ENCODE measurements around the gene MSL1. TPM values are rescaled to one million over a fixed set of nuclear protein-coding genes. Genes with fewer than 3 reads are reported as not detected.

Gene MSL1, protein sequence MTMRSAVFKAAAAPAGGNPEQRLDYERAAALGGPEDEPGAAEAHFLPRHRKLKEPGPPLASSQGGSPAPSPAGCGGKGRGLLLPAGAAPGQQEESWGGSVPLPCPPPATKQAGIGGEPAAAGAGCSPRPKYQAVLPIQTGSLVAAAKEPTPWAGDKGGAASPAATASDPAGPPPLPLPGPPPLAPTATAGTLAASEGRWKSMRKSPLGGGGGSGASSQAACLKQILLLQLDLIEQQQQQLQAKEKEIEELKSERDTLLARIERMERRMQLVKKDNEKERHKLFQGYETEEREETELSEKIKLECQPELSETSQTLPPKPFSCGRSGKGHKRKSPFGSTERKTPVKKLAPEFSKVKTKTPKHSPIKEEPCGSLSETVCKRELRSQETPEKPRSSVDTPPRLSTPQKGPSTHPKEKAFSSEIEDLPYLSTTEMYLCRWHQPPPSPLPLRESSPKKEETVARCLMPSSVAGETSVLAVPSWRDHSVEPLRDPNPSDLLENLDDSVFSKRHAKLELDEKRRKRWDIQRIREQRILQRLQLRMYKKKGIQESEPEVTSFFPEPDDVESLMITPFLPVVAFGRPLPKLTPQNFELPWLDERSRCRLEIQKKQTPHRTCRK
- polyA plus RNA-seq (2013, experiment 1 of 2), result 106 TPM
- polyA plus RNA-seq (2013, experiment 2 of 2), result 110 TPM

GRCh38 chr17:40121181-40122135 lies at the start of gene MSL1:
Gene MSL1 (plus strand): TSS chr17:40121971. CDS start chr17:40122613, 642 bp downstream.
- WGBS, 2 donors (ENCODE audit: extremely low coverage in 2 of 2, insufficient read length in 2 of 2, insufficient replicate concordance in 1 of 2), result no CpG with 5 or more reads among the region's 82 CpGs
- Histone ChIP-seq H3K27me3 (ENCODE audit: control insufficient read depth in 3 of 3, insufficient read depth in 3 of 3, low read depth in 1 of 3, low read length in 3 of 3) (no peaks in the 10 kb centered on the region), H2BK15ac (ENCODE audit: low read length) (peak within 1 kb of the TSS; percentile 87), H2BK120ac (ENCODE audit: low read depth, low read length) (peak within 1 kb of the TSS; percentile 93), H2AFZ (ENCODE audit: low read length) (peak within 1 kb of the TSS; percentile 84), H3K4ac (ENCODE audit: low read length) (peak within 1 kb of the TSS; percentile 98), H3K4me2 (ENCODE audit: insufficient read depth, low read length, poor library complexity, severe bottlenecking) (peak within 1 kb of the TSS; percentile 89), H3K14ac (ENCODE audit: low read length) (peak within 1 kb of the TSS; percentile 77), H3K79me1 (ENCODE audit: low read depth, low read length) (peaks cover 10% of the 10 kb centered on the region), H3K9me3 (replicated peaks in 1 of 2; ENCODE audit: control insufficient read depth in 2 of 2, insufficient read depth in 1 of 2, low read depth in 1 of 2, low read length in 2 of 2) (no peaks in the 10 kb centered on the region), H2BK5ac (ENCODE audit: low read length) (peak within 1 kb of the TSS; percentile 99), H3K4me1 (ENCODE audit: control insufficient read depth in 2 of 2, insufficient read depth in 1 of 2, low read depth in 1 of 2, low read length in 2 of 2) (peaks cover 6 to 8% of the 10 kb centered on the region in 2 donors), H3K23ac (ENCODE audit: low read depth, low read length, poor library complexity) (peak within 1 kb of the TSS; percentile 87), H4K8ac (ENCODE audit: low read depth, low read length) (no peak within 1 kb of the TSS), H4K91ac (ENCODE audit: low read depth, low read length, poor library complexity) (no peak within 1 kb of the TSS), H3K27ac (replicated peaks; ENCODE audit: low read length) (peak within 1 kb of the TSS; percentile 99), H2AK5ac (ENCODE audit: low read depth, low read length) (peak within 1 kb of the TSS; percentile 92), H3K4me3 (ENCODE audit: low read length in 2 of 2) (peak within 1 kb of the TSS; percentile 78 to 96), H2BK12ac (ENCODE audit: low read length) (peak within 1 kb of the TSS; percentile 75), H3K36me3 (replicated peaks in 1 of 2; ENCODE audit: control insufficient read depth in 2 of 2, insufficient read depth in 2 of 2, low read length in 2 of 2) (peaks cover 5 to 29% of the 10 kb centered on the region in 2 donors), H3K9ac (ENCODE audit: low read depth, low read length, poor library complexity) (peak within 1 kb of the TSS; percentile 99), H3K18ac (ENCODE audit: low read length) (peak within 1 kb of the TSS; percentile 98)
- peak; percentile 91 for DNase-seq (ENCODE audit: low spot score)

DNA sequence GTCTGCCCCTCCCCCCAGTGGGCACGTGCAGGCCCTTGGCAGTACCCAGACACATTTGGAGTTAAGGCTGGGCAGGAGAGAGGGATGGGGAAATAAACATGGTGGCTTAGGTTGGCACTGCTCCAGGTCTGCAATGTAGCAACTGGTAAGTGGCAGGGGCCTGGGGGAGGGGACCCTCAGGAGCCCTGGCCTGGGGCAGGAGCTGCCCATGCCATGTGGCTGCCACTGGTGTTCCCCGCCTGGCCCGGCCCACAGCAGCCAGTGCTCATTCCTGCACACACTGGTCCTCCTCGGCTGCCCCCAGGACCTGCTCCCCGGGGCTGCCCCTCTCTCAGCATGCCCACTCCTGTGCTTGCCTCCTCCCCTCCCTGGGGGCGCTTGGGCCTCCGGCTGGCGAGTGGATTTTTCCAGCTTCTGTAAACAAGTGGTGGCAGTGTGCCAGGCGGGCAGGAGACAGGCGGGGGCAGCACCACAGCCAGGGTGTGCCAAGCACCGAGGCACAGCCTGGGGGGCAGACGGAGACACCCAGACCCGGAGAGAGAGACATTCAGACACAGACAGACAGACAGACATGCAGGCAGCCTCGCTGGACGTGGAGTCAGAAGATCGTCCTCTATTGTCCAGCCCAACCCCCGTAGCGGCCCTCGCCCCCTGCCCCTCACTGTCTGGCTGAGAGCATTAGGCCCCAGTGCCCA lies 49.6 kb upstream of the MSL1 start:
- Histone ChIP-seq H3K27me3 (ENCODE audit: control insufficient read depth in 3 of 3, insufficient read depth in 3 of 3, low read depth in 1 of 3, low read length in 3 of 3) (no peaks in the 10 kb centered on the region), H3K27ac (replicated peaks; ENCODE audit: low read length) (no peak overlapping the region), H2AFZ (ENCODE audit: low read length) (no peak overlapping the region), H3K4me1 (ENCODE audit: control insufficient read depth in 2 of 2, insufficient read depth in 1 of 2, low read depth in 1 of 2, low read length in 2 of 2) (peaks cover 51 to 54% of the 10 kb centered on the region in 2 donors), H4K91ac (ENCODE audit: low read depth, low read length, poor library complexity) (peak overlapping the region; percentile 85), H3K36me3 (replicated peaks in 1 of 2; ENCODE audit: control insufficient read depth in 2 of 2, insufficient read depth in 2 of 2, low read length in 2 of 2) (peaks cover 0 to 8% of the 10 kb centered on the region in 2 donors), H3K4ac (ENCODE audit: low read length) (no peak overlapping the region), H3K9ac (ENCODE audit: low read depth, low read length, poor library complexity) (peak overlapping the region; percentile 56), H3K23ac (ENCODE audit: low read depth, low read length, poor library complexity) (peak overlapping the region; percentile 59), H2BK120ac (ENCODE audit: low read depth, low read length) (peak overlapping the region; percentile 77), H2BK15ac (ENCODE audit: low read length) (peak overlapping the region; percentile 79), H3K4me3 (ENCODE audit: low read length in 2 of 2) (no peak overlapping the region), H4K8ac (ENCODE audit: low read depth, low read length) (no peak overlapping the region), H3K18ac (ENCODE audit: low read length) (peak overlapping the region; percentile 68), H3K14ac (ENCODE audit: low read length) (peak overlapping the region; percentile 64), H2BK5ac (ENCODE audit: low read length) (peak overlapping the region; percentile 30), H2BK12ac (ENCODE audit: low read length) (peak overlapping the region; percentile 63), H3K9me3 (replicated peaks in 1 of 2; ENCODE audit: control insufficient read depth in 2 of 2, insufficient read depth in 1 of 2, low read depth in 1 of 2, low read length in 2 of 2) (no peaks in the 10 kb centered on the region), H2AK5ac (ENCODE audit: low read depth, low read length) (peak overlapping the region; percentile 68), H3K79me1 (ENCODE audit: low read depth, low read length) (no peaks in the 10 kb centered on the region), H3K4me2 (ENCODE audit: insufficient read depth, low read length, poor library complexity, severe bottlenecking) (no peak overlapping the region)
- WGBS, 2 donors (ENCODE audit: extremely low coverage in 2 of 2, insufficient read length in 2 of 2, insufficient replicate concordance in 1 of 2), result no CpG with 5 or more reads among the region's 19 CpGs
- DNase-seq (ENCODE audit: low spot score), result no peak

- Histone ChIP-seq H3K14ac (ENCODE audit: low read length) (no peak overlapping the region), H3K18ac (ENCODE audit: low read length) (peak overlapping the region; percentile 71), H3K4me2 (ENCODE audit: insufficient read depth, low read length, poor library complexity, severe bottlenecking) (no peak overlapping the region), H3K36me3 (replicated peaks in 1 of 2; ENCODE audit: control insufficient read depth in 2 of 2, insufficient read depth in 2 of 2, low read length in 2 of 2) (peaks cover 0 to 9% of the 10 kb centered on the region in 2 donors), H2BK5ac (ENCODE audit: low read length) (peak overlapping the region; percentile 30), H3K27me3 (ENCODE audit: control insufficient read depth in 3 of 3, insufficient read depth in 3 of 3, low read depth in 1 of 3, low read length in 3 of 3) (no peaks in the 10 kb centered on the region), H3K9ac (ENCODE audit: low read depth, low read length, poor library complexity) (no peak overlapping the region), H3K4me1 (ENCODE audit: control insufficient read depth in 2 of 2, insufficient read depth in 1 of 2, low read depth in 1 of 2, low read length in 2 of 2) (peaks cover 49 to 53% of the 10 kb centered on the region in 2 donors), H4K8ac (ENCODE audit: low read depth, low read length) (no peak overlapping the region), H2BK15ac (ENCODE audit: low read length) (peak overlapping the region; percentile 79), H3K27ac (replicated peaks; ENCODE audit: low read length) (no peak overlapping the region), H3K23ac (ENCODE audit: low read depth, low read length, poor library complexity) (no peak overlapping the region), H2AFZ (ENCODE audit: low read length) (no peak overlapping the region), H4K91ac (ENCODE audit: low read depth, low read length, poor library complexity) (no peak overlapping the region), H3K79me1 (ENCODE audit: low read depth, low read length) (no peaks in the 10 kb centered on the region), H3K4me3 (ENCODE audit: low read length in 2 of 2) (peak overlapping the region in 1 of 2 donors; percentile 38), H3K9me3 (replicated peaks in 1 of 2; ENCODE audit: control insufficient read depth in 2 of 2, insufficient read depth in 1 of 2, low read depth in 1 of 2, low read length in 2 of 2) (no peaks in the 10 kb centered on the region), H2BK120ac (ENCODE audit: low read depth, low read length) (no peak overlapping the region), H2AK5ac (ENCODE audit: low read depth, low read length) (peak overlapping the region; percentile 68), H3K4ac (ENCODE audit: low read length) (no peak overlapping the region), H2BK12ac (ENCODE audit: low read length) (no peak overlapping the region)
- no peak for DNase-seq (ENCODE audit: low spot score)
- WGBS, 2 donors (ENCODE audit: extremely low coverage in 2 of 2, insufficient read length in 2 of 2, insufficient replicate concordance in 1 of 2), result no CpG with 5 or more reads among the region's 8 CpGs
Observed at GRCh38 chr17:40072735-40073346, 48.9 kb upstream of the MSL1 start.

Measured in neuronal stem cell (in vitro differentiated cells).